ENCODE data around the gene ACOT13.
"Not testable (repeated sequence)": the region's sequence is repeated elsewhere in the genome, so short reads cannot be mapped to it uniquely, and the experiment has no call there.

The ACOT13 gene

GRCh38 chr6:24666641-24667377 lies at the start of gene ACOT13, which contains the start of gene TDP2:
Gene ACOT13 (plus strand): TSS chr6:24667077. CDS start chr6:24667264, 187 bp downstream.
Gene TDP2 (minus strand): TSS chr6:24666899. CDS start chr6:24666862, 37 bp downstream.
- DNase-seq, result peak; percentile 91

- DNase-seq, result no peak
These were observed 47.2 kb upstream of the ACOT13 start for GRCh38 chr6:24619661-24620060.

GRCh38 chr6:24620637-24621036 lies 46.2 kb upstream of the ACOT13 start:
- DNase-seq, result no peak

GRCh38 chr6:24621626-24622289 lies 45.1 kb upstream of the ACOT13 start:
- DNase-seq, result no peak

GRCh38 chr6:24630856-24631505 lies 35.9 kb upstream of the ACOT13 start:
- no peak for DNase-seq

GRCh38 chr6:24631671-24632070 lies 35.2 kb upstream of the ACOT13 start:
- no peak for DNase-seq

GRCh38 chr6:24632573-24632972 lies 34.3 kb upstream of the ACOT13 start:
- DNase-seq, result no peak

- DNase-seq, result no peak
These were observed 30.2 kb upstream of the ACOT13 start for GRCh38 chr6:24636681-24637080.

- DNase-seq, result no peak
These were observed 26.7 kb upstream of the ACOT13 start for GRCh38 chr6:24640166-24640565.

- not testable (repeated sequence) for DNase-seq
These were observed 26.2 kb upstream of the ACOT13 start for GRCh38 chr6:24640631-24641030.

- no peak for DNase-seq
These were observed 24.8 kb upstream of the ACOT13 start for GRCh38 chr6:24642061-24642460.

- no peak for DNase-seq
These were observed 23.0 kb upstream of the ACOT13 start for GRCh38 chr6:24643920-24644319.

GRCh38 chr6:24644377-24644776 lies 22.5 kb upstream of the ACOT13 start:
- no peak for DNase-seq

GRCh38 chr6:24646771-24647170 lies 20.1 kb upstream of the ACOT13 start:
- no peak for DNase-seq

- DNase-seq, result no peak
These were observed 18.6 kb upstream of the ACOT13 start for GRCh38 chr6:24648276-24648675.

- no peak for DNase-seq
These were observed 17.2 kb upstream of the ACOT13 start for GRCh38 chr6:24649691-24650090.

- DNase-seq, result no peak
These were observed 16.5 kb upstream of the ACOT13 start for GRCh38 chr6:24650365-24650764.

- DNase-seq, result no peak
These were observed 11.7 kb upstream of the ACOT13 start for GRCh38 chr6:24655215-24655614.

GRCh38 chr6:24658573-24659560 lies 8.0 kb upstream of the ACOT13 start:
- DNase-seq, result no peak

- no peak for DNase-seq
These were observed 7.3 kb upstream of the ACOT13 start for GRCh38 chr6:24659561-24659960.

GRCh38 chr6:24660105-24660504 lies 6.8 kb upstream of the ACOT13 start:
- no peak for DNase-seq

- not testable (repeated sequence) for DNase-seq
These were observed 5.1 kb upstream of the ACOT13 start for GRCh38 chr6:24661759-24662158.

- no peak for DNase-seq
These were observed 4.6 kb upstream of the ACOT13 start for GRCh38 chr6:24662236-24662635.
